Skeletal muscle satellite cell (primary cell): ENCODE measurements around the gene PLCXD3.

Experiments used
- H3K27me3 ChIP-seq: 2 replicates; pipeline ENCODE4 v1.7.0; 2013; ENCODE audit warnings: low read length; ENCODE audit not compliant: control insufficient read depth, insufficient read depth
- H3K36me3 ChIP-seq: 2 replicates; pipeline ENCODE4 v1.7.0; 2013; ENCODE audit warnings: mild to moderate bottlenecking, control low read depth, low read length; ENCODE audit not compliant: insufficient read depth
- H3K4me1 ChIP-seq: 2 replicates; pipeline ENCODE4 v1.7.0; 2013; ENCODE audit warnings: low read length; ENCODE audit not compliant: control insufficient read depth, insufficient read depth
- H3K4me2 ChIP-seq: 2 replicates; pipeline ENCODE4 v1.7.0; 2013; ENCODE audit warnings: mild to moderate bottlenecking, low read length
- H3K4me3 ChIP-seq: 2 replicates; pipeline ENCODE4 v1.7.0; 2013; ENCODE audit warnings: low read length
- H3K9ac ChIP-seq: 2 replicates; pipeline ENCODE4 v1.7.0; 2013; ENCODE audit warnings: mild to moderate bottlenecking, low read depth, low read length, moderate library complexity
- H3K9me3 ChIP-seq: replicated peaks from 2 replicates; pipeline ENCODE4 v1.7.0; 2013; ENCODE audit warnings: mild to moderate bottlenecking, control low read depth, low read length

Gene PLCXD3

GRCh38 chr5:41277476-41278245 is 232.7 kb downstream of the PLCXD3 start:
- Histone ChIP-seq H3K27me3 (no peaks in the 10 kb centered on the region), H3K4me3 (no peak overlapping the region)

GRCh38 chr5:41275813-41276512 is 234.4 kb downstream of the PLCXD3 start:
- H3K27me3 ChIP-seq: no peaks in the 10 kb centered on the region
- H3K4me1 ChIP-seq: no peaks in the 10 kb centered on the region
- no peak overlapping the region for H3K4me3 ChIP-seq
- H3K36me3 ChIP-seq: no peaks in the 10 kb centered on the region
- H3K9me3 ChIP-seq: no peaks in the 10 kb centered on the region
- H3K9ac ChIP-seq: no peak overlapping the region
- no peak overlapping the region for H3K4me2 ChIP-seq

More at GRCh38 chr5:41277476-41278245, 232.7 kb downstream of the PLCXD3 start:
- H3K4me2 ChIP-seq: no peak overlapping the region
- no peaks in the 10 kb centered on the region for H3K4me1 ChIP-seq
- no peaks in the 10 kb centered on the region for H3K9me3 ChIP-seq
- no peaks in the 10 kb centered on the region for H3K36me3 ChIP-seq
- H3K9ac ChIP-seq: no peak overlapping the region

- Histone ChIP-seq H3K9me3 (no peaks in the 10 kb centered on the region), H3K4me3 (no peak overlapping the region), H3K4me1 (no peaks in the 10 kb centered on the region), H3K36me3 (no peaks in the 10 kb centered on the region), H3K4me2 (no peak overlapping the region), H3K27me3 (peaks cover 4% of the 10 kb centered on the region), H3K9ac (no peak overlapping the region)
Measured at GRCh38 chr5:41270423-41271251, 239.8 kb downstream of the PLCXD3 start.

- Histone ChIP-seq H3K9me3 (no peaks in the 10 kb centered on the region), H3K4me2 (no peak overlapping the region), H3K9ac (no peak overlapping the region), H3K27me3 (peaks cover 13% of the 10 kb centered on the region), H3K4me1 (no peaks in the 10 kb centered on the region), H3K36me3 (no peaks in the 10 kb centered on the region), H3K4me3 (no peak overlapping the region)
Measured at GRCh38 chr5:41268894-41269293, 241.5 kb downstream of the PLCXD3 start.

GRCh38 chr5:41266377-41266776 is 244.0 kb downstream of the PLCXD3 start:
- Histone ChIP-seq H3K9ac (no peak overlapping the region), H3K4me3 (no peak overlapping the region), H3K36me3 (no peaks in the 10 kb centered on the region), H3K4me2 (no peak overlapping the region), H3K27me3 (peaks cover 20% of the 10 kb centered on the region), H3K9me3 (no peaks in the 10 kb centered on the region), H3K4me1 (no peaks in the 10 kb centered on the region)

GRCh38 chr5:41264019-41264418 is 246.4 kb downstream of the PLCXD3 start:
- Histone ChIP-seq H3K4me1 (no peaks in the 10 kb centered on the region), H3K9me3 (no peaks in the 10 kb centered on the region), H3K4me3 (no peak overlapping the region), H3K36me3 (no peaks in the 10 kb centered on the region), H3K4me2 (no peak overlapping the region), H3K9ac (no peak overlapping the region), H3K27me3 (peaks cover 16% of the 10 kb centered on the region)

- H3K36me3 ChIP-seq: no peaks in the 10 kb centered on the region
- no peak overlapping the region for H3K9ac ChIP-seq
- no peaks in the 10 kb centered on the region for H3K9me3 ChIP-seq
- H3K4me1 ChIP-seq: no peaks in the 10 kb centered on the region
- no peak overlapping the region for H3K4me2 ChIP-seq
- no peak overlapping the region for H3K4me3 ChIP-seq
- peaks cover 16% of the 10 kb centered on the region for H3K27me3 ChIP-seq
Measured at GRCh38 chr5:41263335-41263734, 247.1 kb downstream of the PLCXD3 start.
